ENCODE results near the gene PDX1.

Gene PDX1

DNA sequence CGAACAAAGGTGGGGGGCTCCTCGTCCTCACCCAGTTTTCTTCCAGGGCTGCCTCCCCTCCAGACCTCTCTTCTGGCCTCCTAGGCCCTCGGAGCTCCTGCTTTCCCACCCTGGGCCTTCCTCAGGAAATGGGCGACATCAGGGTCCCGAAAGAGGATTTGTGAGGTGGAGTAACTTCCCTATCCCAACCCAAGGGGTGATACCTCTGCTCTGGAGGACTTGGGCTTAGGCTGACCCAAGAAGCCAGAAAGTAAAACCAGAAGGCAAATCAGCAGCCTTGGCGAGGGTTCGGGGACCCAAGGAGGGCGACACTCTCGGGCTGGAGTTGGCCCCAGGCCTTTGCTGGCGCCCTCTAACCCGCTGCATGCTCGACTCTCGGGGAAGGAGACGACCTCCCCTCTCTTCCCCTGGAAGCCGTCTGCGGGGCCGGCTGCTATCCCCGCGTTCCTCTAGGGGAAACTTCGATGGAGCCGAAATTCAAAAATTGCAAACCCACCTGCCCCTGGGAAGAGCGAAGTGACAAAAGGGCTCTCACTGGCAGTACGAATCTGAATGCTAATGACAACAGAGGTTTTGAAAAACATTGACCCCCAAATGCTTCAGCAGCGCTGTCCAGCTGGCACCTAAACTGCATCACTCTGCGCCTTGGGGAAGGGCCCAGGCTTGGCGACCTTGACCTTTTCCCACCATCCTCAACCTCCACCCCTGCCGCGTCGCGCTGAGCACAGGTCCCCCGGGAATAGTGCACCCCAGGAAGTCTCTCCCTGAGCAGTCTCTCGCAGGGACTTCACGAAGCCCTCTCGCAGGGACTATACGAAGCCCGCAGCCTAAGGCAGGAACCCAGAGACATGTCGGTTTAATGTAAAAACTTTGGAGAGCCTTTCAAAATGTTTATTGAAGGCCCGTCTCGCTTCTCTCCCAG, 2.4 kb downstream of the PDX1 start:
- ChIA-PET POLR2A (no interaction called here), CTCF (no interaction called here)
- TF ChIP-seq, protein P1, sequence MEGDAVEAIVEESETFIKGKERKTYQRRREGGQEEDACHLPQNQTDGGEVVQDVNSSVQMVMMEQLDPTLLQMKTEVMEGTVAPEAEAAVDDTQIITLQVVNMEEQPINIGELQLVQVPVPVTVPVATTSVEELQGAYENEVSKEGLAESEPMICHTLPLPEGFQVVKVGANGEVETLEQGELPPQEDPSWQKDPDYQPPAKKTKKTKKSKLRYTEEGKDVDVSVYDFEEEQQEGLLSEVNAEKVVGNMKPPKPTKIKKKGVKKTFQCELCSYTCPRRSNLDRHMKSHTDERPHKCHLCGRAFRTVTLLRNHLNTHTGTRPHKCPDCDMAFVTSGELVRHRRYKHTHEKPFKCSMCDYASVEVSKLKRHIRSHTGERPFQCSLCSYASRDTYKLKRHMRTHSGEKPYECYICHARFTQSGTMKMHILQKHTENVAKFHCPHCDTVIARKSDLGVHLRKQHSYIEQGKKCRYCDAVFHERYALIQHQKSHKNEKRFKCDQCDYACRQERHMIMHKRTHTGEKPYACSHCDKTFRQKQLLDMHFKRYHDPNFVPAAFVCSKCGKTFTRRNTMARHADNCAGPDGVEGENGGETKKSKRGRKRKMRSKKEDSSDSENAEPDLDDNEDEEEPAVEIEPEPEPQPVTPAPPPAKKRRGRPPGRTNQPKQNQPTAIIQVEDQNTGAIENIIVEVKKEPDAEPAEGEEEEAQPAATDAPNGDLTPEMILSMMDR (IDR thresholded peaks at IDR 0.05; ENCODE audit: control extremely low read depth, extremely low read depth, low read depth, missing control alignments): no peak
- DNase-seq (ENCODE audit: extremely low spot score): peak; percentile 43

DNA sequence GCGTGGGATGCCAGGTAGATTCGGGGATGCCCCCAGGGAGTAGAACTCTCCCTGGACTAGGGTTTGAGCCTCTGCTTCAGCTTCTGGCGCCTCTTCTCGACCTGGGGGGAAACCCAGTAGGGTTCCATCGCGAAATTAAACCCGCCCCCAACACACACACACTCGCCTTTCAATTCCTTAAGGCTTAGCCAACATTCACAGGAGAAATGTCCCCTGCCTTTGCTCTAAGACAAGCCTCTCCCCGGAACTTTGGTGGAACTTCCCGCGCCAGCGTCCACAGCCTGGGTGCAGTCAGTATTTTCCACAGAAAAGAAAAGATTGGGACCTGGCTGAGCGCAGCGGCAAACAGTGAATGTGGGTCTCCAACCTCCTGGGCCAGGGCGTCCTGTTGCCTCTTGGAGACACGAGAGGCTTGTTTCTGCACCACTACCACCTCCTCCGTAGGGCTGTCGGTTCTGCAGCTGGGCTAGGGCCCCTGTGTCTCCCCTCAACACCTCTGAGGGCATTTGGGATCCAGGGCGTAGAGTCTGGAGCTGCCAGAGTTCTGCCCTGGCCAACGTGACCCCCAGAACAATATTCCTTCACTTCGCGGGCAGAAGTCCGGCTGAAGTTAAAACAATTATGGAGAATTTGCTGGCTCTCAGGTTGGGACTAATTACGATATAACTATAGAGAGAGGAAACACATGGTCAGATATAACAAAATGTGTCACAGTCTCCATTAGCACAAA, 3.2 kb downstream of the PDX1 start:
- TF ChIP-seq, protein P1 (IDR thresholded peaks at IDR 0.05; ENCODE audit: control extremely low read depth, extremely low read depth, low read depth, missing control alignments): no peak
- ChIA-PET POLR2A (no interaction called here), CTCF (interaction anchor here (2.0 kb wide), 1 partner anchor 31 kb away, joined by 8 read pairs; no protein-coding TSS in a partner anchor)
- DNase-seq (ENCODE audit: extremely low spot score): no peak

DNA sequence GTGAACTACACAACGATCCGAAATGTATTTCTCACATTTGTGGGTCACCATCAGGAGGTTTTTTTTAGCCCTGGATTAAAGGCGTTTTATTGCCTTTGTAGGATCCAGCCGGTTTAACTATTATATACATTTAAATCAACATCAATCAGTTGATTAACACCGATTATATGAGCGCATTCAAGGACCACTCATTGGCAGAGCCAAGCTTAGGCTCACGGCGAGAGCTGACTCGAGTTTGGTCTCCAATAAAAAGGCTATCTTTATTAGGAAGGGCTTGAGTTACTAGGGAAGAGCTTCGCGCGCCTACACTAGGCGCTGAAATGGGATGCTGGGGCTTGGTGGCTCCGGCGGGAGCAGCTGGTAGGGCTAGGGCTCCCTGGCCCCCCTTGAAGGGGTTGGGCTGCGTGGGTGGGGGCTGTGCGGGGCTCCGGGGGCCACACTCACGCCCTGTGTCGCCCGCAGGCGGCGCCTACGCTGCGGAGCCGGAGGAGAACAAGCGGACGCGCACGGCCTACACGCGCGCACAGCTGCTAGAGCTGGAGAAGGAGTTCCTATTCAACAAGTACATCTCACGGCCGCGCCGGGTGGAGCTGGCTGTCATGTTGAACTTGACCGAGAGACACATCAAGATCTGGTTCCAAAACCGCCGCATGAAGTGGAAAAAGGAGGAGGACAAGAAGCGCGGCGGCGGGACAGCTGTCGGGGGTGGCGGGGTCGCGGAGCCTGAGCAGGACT, 4.2 kb downstream of the PDX1 start:
- CTCF ChIA-PET: interaction anchor here (2.0 kb wide), 1 partner anchor 30 kb away, joined by 8 read pairs; no protein-coding TSS in a partner anchor
- TF ChIP-seq, protein P1 (IDR thresholded peaks at IDR 0.05; ENCODE audit: control extremely low read depth, extremely low read depth, low read depth, missing control alignments): no peak
- DNase-seq (ENCODE audit: extremely low spot score): peak; percentile 31
- POLR2A ChIA-PET: no interaction called here

DNA sequence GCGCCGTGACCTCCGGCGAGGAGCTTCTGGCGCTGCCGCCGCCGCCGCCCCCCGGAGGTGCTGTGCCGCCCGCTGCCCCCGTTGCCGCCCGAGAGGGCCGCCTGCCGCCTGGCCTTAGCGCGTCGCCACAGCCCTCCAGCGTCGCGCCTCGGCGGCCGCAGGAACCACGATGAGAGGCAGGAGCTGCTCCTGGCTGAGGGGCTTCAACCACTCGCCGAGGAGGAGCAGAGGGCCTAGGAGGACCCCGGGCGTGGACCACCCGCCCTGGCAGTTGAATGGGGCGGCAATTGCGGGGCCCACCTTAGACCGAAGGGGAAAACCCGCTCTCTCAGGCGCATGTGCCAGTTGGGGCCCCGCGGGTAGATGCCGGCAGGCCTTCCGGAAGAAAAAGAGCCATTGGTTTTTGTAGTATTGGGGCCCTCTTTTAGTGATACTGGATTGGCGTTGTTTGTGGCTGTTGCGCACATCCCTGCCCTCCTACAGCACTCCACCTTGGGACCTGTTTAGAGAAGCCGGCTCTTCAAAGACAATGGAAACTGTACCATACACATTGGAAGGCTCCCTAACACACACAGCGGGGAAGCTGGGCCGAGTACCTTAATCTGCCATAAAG, 4.8 kb downstream of the PDX1 start:
- TF ChIP-seq, protein P1 (IDR thresholded peaks at IDR 0.05; ENCODE audit: control extremely low read depth, extremely low read depth, low read depth, missing control alignments): no peak
- ChIA-PET POLR2A (no interaction called here), CTCF (interaction anchor here (2.0 kb wide), 1 partner anchor 29 kb away, joined by 8 read pairs; no protein-coding TSS in a partner anchor)
- peak; percentile 24 for DNase-seq (ENCODE audit: extremely low spot score)

DNA sequence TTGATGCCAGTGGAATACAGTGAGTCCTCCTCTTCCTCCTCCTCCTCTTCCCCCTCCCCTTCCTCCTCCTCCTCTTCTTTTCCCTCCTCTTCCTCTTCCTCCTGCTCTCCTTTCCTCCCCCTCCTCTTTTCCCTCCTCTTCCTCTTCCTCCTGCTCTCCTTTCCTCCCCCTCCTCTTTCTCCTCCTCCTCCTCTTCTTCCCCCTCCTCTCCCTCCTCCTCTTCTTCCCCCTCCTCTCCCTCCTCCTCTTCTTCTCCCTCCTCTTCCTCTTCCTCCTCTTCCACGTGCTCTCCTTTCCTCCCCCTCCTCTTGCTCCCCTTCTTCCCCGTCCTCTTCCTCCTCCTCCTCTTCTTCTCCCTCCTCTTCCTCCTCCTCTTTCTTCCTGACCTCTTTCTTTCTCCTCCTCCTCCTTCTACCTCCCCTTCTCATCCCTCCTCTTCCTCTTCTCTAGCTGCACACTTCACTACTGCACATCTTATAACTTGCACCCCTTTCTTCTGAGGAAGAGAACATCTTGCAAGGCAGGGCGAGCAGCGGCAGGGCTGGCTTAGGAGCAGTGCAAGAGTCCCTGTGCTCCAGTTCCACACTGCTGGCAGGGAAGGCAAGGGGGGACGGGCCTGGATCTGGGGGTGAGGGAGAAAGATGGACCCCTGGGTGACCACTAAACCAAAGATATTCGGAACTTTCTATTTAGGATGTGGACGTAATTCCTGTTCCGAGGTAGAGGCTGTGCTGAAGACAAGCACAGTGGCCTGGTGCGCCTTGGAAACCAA, 5.6 kb downstream of the PDX1 start:
- DNase-seq (ENCODE audit: extremely low spot score): no peak
- POLR2A ChIA-PET: no interaction called here
- TF ChIP-seq, protein P1 (IDR thresholded peaks at IDR 0.05; ENCODE audit: control extremely low read depth, extremely low read depth, low read depth, missing control alignments): no peak
- CTCF ChIA-PET: no interaction called here

Data from GM10248 (cell line).